Loucy (cell line): Measurements from ENCODE around the gene KRTDAP.

ENCODE experiments used
- H2AFZ ChIP-seq: fragments of 200-600 bp; sonication (generic); 2 replicates; pipeline ENCODE4 v1.6.0; 2016; ENCODE audit warnings: antibody characterized with exemption, mild to moderate bottlenecking, low read length, moderate library complexity
- H3F3A ChIP-seq: fragments of 200-600 bp; 2 replicates; pipeline ENCODE4 v1.6.0; 2016; ENCODE audit warnings: antibody characterized with exemption, low read depth, mild to moderate bottlenecking
- H3K27me3 ChIP-seq: fragments of 200-600 bp; sonication (generic); 2 replicates; pipeline ENCODE4 v1.6.1; 2014; ENCODE audit warnings: low read length, mild to moderate bottlenecking; ENCODE audit not compliant: insufficient read depth, poor library complexity, severe bottlenecking
- H3K36me3 ChIP-seq: fragments of 200-600 bp; sonication (generic); 2 replicates; pipeline ENCODE4 v1.6.1; 2016; ENCODE audit warnings: low read length; ENCODE audit not compliant: insufficient read depth
- H3K4me1 ChIP-seq: fragments of 200-600 bp; sonication (generic); 2 replicates; pipeline ENCODE4 v1.5.1; 2014; ENCODE audit warnings: low read length, mild to moderate bottlenecking; ENCODE audit not compliant: insufficient read depth, poor library complexity, severe bottlenecking
- H3K4me2 ChIP-seq: fragments of 200-600 bp; sonication (generic); 2 replicates; pipeline ENCODE4 v1.6.0; 2014; ENCODE audit warnings: antibody characterized with exemption, low read length, low read depth, mild to moderate bottlenecking; ENCODE audit not compliant: poor library complexity, severe bottlenecking
- H3K4me3 ChIP-seq: fragments of 200-600 bp; sonication (generic); 2 replicates; pipeline ENCODE4 v1.5.1; 2014; ENCODE audit warnings: low read length, mild to moderate bottlenecking, mixed read lengths; ENCODE audit not compliant: poor library complexity, severe bottlenecking
- H3K79me2 ChIP-seq: fragments of 200-600 bp; sonication (generic); 2 replicates; pipeline ENCODE4 v1.6.1; 2014; ENCODE audit warnings: low read length; ENCODE audit not compliant: insufficient read depth
- H3K9ac ChIP-seq: fragments of 200-600 bp; sonication (generic); 2 replicates; pipeline ENCODE4 v1.6.0; 2014; ENCODE audit warnings: mild to moderate bottlenecking, low read depth, low read length, moderate library complexity; ENCODE audit not compliant: poor library complexity, severe bottlenecking
- H3K9me2 ChIP-seq: fragments of 200-600 bp; sonication (generic); replicated peaks from 2 replicates; pipeline ENCODE4 v1.6.1; 2016; ENCODE audit warnings: low read depth, low read length, mixed read lengths
- H3K9me3 ChIP-seq: fragments of 200-600 bp; sonication (generic); 2 replicates; pipeline ENCODE4 v1.6.1; 2014; ENCODE audit warnings: mild to moderate bottlenecking, antibody characterized with exemption, low read length, low read depth; ENCODE audit not compliant: insufficient read depth
- H4K20me1 ChIP-seq: fragments of 200-600 bp; sonication (generic); 2 replicates; pipeline ENCODE4 v1.6.0; 2014; ENCODE audit warnings: antibody characterized with exemption, low read length, mild to moderate bottlenecking; ENCODE audit not compliant: insufficient read depth, poor library complexity, severe bottlenecking
- EZH2phosphoT487 ChIP-seq: fragments of 200-600 bp; IDR thresholded peaks from 2 replicates; pipeline ENCODE4 v1.6.1; 2018; ENCODE audit warnings: antibody characterized with exemption, mild to moderate bottlenecking, moderate library complexity, borderline replicate concordance
- TF ChIP-seq, protein P1 (sequence below): fragments of 200-600 bp; sonication (generic); conservative IDR thresholded peaks from 2 replicates; pipeline ENCODE4 v1.5.1; 2014; ENCODE audit warnings: mild to moderate bottlenecking, antibody characterized with exemption, low read length

The KRTDAP gene

DNA sequence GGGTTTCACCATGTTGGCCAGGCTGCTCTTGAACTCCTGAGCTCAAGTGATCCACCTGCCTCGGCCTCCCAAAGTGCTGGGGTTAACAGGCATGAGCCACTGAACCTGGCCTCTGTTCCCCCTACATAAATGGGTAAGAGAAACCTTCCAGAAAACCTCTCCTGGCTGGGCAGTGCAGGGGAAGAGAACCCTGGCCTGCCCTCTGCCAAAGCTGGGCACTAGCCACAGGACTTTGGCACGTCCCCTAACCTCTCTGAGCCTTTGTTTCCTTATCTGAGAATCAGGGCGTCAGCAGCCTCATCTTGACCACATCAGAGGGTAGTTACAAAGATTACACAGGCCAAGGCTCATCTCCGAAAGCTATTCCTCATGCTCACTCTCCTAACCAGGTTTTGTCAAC is 35.6 kb upstream of the KRTDAP start:
- Histone ChIP-seq H3K4me1 (no peaks in the 10 kb centered on the region), H2AFZ (no peak overlapping the region), H3F3A (no peaks in the 10 kb centered on the region), H3K9ac (no peak overlapping the region), H3K9me3 (no peaks in the 10 kb centered on the region), H3K36me3 (no peaks in the 10 kb centered on the region), H3K27me3 (no peaks in the 10 kb centered on the region), H3K4me2 (no peak overlapping the region), H4K20me1 (no peaks in the 10 kb centered on the region), H3K9me2 (no peaks in the 10 kb centered on the region), H3K79me2 (no peaks in the 10 kb centered on the region), H3K4me3 (no peak overlapping the region)
- no peak for TF ChIP-seq EZH2phosphoT487
- TF ChIP-seq, protein P1, sequence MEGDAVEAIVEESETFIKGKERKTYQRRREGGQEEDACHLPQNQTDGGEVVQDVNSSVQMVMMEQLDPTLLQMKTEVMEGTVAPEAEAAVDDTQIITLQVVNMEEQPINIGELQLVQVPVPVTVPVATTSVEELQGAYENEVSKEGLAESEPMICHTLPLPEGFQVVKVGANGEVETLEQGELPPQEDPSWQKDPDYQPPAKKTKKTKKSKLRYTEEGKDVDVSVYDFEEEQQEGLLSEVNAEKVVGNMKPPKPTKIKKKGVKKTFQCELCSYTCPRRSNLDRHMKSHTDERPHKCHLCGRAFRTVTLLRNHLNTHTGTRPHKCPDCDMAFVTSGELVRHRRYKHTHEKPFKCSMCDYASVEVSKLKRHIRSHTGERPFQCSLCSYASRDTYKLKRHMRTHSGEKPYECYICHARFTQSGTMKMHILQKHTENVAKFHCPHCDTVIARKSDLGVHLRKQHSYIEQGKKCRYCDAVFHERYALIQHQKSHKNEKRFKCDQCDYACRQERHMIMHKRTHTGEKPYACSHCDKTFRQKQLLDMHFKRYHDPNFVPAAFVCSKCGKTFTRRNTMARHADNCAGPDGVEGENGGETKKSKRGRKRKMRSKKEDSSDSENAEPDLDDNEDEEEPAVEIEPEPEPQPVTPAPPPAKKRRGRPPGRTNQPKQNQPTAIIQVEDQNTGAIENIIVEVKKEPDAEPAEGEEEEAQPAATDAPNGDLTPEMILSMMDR: no peak

DNA sequence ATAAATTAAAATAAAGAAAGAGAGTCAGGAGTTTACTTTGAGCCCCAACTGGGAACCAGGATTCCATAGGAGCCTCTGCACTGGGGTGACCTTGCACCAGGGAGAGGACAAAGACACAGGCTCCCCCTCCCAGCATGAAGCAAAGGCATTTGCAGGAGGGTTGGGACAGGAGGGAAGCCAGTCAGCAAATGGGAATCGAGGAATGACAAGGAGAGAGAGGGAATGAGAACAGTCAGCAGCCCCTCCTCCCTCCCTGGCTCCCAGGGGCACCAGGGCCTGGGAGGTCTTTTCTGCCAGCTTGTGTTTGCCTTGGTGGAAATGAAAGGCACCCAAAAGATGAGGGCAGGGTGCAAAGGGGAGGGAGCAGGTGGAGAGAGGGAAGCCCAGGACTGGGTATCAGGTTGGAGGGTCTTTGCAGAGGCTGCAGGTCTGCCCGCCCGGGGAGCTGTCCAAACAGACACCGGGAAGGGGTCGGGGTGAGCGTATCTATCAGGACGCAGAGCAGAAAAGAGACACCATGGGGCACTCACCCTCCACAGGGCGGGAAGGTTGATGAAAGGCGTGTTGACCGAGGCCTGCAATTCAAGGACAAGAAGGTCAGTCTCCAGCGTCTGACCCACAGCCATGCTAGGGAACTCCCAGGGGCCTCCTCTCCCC is 34.0 kb upstream of the KRTDAP start:
- H3K9me3 ChIP-seq: no peaks in the 10 kb centered on the region
- H3K36me3 ChIP-seq: no peaks in the 10 kb centered on the region
- H3K79me2 ChIP-seq: no peaks in the 10 kb centered on the region
- H3K4me1 ChIP-seq: no peaks in the 10 kb centered on the region
- no peaks in the 10 kb centered on the region for H4K20me1 ChIP-seq
- H2AFZ ChIP-seq: no peak overlapping the region
- no peak overlapping the region for H3K9ac ChIP-seq
- H3K4me2 ChIP-seq: no peak overlapping the region
- TF ChIP-seq EZH2phosphoT487: no peak
- TF ChIP-seq, protein P1: no peak
- no peak overlapping the region for H3K4me3 ChIP-seq
- no peaks in the 10 kb centered on the region for H3K27me3 ChIP-seq
- no peaks in the 10 kb centered on the region for H3F3A ChIP-seq
- H3K9me2 ChIP-seq: no peaks in the 10 kb centered on the region

DNA sequence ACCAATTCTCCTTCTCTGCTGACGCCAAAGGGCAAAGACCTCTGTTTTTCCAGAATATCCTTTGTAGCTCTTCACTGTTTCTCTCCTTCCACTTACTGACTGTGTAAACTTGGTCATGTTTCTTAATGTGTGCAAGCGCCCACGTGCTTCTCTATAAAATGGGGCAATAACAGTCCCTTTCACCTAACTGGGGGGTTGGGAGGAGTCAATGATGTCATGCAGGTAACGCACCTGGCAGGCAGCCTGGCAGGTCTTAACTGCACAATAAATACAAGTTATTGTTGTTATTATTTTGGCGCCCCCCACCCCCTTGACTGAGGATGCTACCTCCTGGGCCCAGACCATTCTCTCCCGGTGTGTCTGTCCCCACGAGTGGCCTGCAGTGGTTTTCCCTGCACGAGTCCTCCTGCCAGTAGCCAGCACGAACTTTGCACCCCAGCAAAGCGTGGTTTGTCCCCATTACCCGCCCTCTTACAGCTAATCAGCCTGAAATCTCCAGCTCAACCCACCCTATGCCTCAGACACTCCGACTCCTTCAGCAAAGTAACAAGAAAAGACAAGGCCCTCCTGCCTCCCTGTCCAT is 32.6 kb upstream of the KRTDAP start:
- H4K20me1 ChIP-seq: no peaks in the 10 kb centered on the region
- H2AFZ ChIP-seq: no peak overlapping the region
- no peaks in the 10 kb centered on the region for H3F3A ChIP-seq
- no peak overlapping the region for H3K4me3 ChIP-seq
- no peaks in the 10 kb centered on the region for H3K27me3 ChIP-seq
- TF ChIP-seq EZH2phosphoT487: no peak
- TF ChIP-seq, protein P1: no peak
- H3K79me2 ChIP-seq: no peaks in the 10 kb centered on the region
- H3K9me3 ChIP-seq: no peaks in the 10 kb centered on the region
- no peak overlapping the region for H3K9ac ChIP-seq
- no peaks in the 10 kb centered on the region for H3K36me3 ChIP-seq
- no peaks in the 10 kb centered on the region for H3K4me1 ChIP-seq
- no peaks in the 10 kb centered on the region for H3K9me2 ChIP-seq
- H3K4me2 ChIP-seq: no peak overlapping the region
